Activated CD8-positive, alpha-beta memory T cell treated with anti-CD3 and anti-CD28 coated beads, Interleukin-2, amount 50 U/mL, for 4 hours (primary cell): ENCODE results near the gene MOB4.

Experiments used
- DNase-seq: peaks from one replicate; pipeline ENCODE4 v3.0.0-alpha.2; 2020

Gene MOB4

DNA sequence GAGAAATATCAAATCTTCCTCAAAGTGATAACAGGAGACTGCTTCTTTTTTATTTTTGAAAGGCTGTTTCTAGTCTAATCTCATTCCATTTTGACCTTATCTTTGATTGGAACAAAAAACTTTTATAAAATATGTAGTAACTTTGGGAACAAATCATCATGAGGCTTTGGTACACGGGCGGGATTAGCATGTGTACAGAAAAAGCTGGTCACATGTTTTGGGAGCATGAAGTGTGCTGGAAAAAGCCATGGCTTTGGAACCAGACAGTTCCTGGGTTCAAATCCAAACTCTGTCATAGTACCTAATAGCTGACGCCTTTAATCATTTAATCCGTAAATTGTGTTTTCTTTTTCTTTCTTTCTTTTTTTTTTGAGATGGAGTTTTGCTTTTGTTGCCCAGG, 81.3 kb downstream of the MOB4 start:
- DNase-seq: no peak

DNA sequence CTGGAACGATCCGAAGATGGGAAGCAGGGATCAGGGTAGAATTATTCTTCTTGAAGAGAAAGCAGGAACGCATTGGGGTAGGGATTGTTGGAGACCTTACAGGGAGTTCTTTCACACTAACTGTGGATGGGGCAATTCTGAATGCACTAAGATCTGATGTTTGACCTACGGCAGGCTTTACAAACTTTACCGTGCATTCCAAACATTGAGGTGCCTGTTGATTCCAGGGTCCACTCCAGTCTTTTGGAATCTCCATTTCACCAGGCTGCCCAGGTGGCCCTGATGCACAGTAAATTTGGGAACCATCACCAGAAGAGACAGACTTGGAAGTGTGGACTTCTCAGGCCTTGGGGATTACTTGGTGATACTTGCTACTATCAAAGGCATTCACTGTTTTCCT, 82.6 kb downstream of the MOB4 start:
- DNase-seq: no peak

DNA sequence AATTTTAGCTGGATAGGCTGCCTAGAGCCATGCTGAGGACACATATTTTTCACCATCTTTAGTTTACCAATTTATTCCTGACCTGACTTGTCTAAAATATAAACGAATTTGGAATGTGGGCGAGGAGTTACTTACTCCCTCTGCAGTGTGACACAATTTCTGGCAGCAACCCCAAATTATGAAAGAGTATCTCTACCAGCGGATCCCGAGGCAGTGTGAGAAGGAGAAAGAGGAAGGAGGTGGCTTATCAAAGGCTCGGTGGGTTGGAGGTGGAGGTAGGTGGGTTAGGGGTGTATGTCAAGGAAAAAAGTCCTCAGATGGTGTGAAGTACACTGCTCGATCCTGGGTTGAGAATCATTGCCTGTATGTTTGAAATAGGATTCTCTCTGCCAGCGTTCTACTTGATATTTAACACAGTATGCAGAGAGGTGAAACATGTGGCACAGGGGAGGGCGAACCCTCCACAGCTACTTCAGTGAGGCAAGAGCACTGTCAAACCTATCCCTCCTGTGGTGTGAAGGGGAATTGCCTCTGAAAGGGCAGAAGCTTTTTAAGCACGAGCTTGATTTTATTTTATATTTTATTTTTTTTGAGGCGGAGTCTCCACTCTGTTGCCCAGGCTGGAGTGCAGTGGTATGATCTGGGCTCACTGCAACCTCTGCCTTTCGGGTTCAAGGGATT, 83.6 kb downstream of the MOB4 start:
- DNase-seq: peak; percentile 23

DNA sequence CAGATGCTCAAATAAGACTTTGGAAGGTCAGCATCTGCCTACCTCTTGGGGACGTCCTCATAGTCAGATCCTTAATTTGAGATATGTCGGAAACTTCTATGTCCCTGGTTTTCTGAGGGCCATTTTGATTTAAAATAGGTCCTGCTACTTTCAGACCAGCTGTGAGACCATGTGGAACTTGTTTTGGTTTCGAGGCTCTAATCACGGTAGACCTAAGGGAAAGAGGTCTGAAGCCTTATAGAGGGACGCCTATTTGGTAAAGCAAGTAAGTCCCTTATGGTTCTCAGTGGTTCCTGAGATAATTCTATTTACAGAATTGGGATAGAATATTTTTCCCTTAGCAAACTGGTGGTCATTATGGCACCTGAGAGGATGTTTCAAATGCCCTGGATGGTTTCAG, 84.4 kb downstream of the MOB4 start:
- DNase-seq: no peak

DNA sequence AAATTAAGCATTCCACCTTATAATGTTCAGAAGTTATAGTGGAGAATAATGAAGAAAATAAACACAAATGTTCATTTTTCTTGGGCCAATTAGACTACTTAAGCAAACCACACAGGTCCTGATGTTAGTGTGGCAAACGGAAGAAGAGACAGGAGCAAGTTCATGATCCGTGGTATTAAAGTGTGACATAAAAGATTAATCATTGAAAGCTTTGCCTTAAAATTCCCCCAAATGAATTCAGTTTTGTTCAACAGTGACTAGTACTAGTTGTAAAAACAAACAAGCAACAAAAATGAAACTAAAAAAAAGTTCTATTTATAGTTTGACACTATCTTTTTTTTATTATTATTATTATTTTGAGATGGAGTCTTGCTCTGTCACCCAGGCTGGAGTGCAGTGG, 85.9 kb downstream of the MOB4 start:
- DNase-seq: no peak
